ENCODE results near the gene DOCK10.

DOCK10 gene

GRCh38 chr2:224716921-224717320 is 325.3 kb downstream of the DOCK10 start:
- no peak for DNase-seq (ENCODE audit: low read depth in 2 of 2)

- DNase-seq (ENCODE audit: low read depth in 2 of 2): no peak
These were observed 326.1 kb downstream of the DOCK10 start, which contains the start of gene CCDC195 for GRCh38 chr2:224716201-224716600. Gene CCDC195 (minus strand): TSS chr2:224716365. CDS start chr2:224716365, 0 bp downstream.
